SK-N-MC (cell line): ENCODE measurements around the gene MRLN.

Experiments
- DNase-seq: peaks from one replicate; pipeline ENCODE4 v3.0.0-alpha.2; 2011; ENCODE audit warnings: low read depth, low spot score
- H3K27ac ChIP-seq: fragments of 200-600 bp; sonication (generic); 2 replicates; pipeline ENCODE4 v1.5.1; 2016; ENCODE audit warnings: mixed run types
- H3K36me3 ChIP-seq: fragments of 200-600 bp; sonication (generic); 2 replicates; pipeline ENCODE4 v1.6.1; 2017; ENCODE audit warnings: antibody characterized with exemption, low read length, mixed read lengths; ENCODE audit not compliant: insufficient read depth
- H3K4me3 ChIP-seq: fragments of 200-600 bp; sonication (generic); 2 replicates; pipeline ENCODE4 v1.5.1; 2016
- H3K9ac ChIP-seq: fragments of 200-600 bp; sonication (generic); 2 replicates; pipeline ENCODE4 v1.8.0; 2017; ENCODE audit warnings: mixed run types, mixed read lengths; ENCODE audit not compliant: insufficient read length
- H3K9me3 ChIP-seq: fragments of 200-600 bp; sonication (generic); 2 replicates; pipeline ENCODE4 v1.6.1; 2017; ENCODE audit warnings: low read depth, mild to moderate bottlenecking, antibody characterized with exemption, low read length, moderate library complexity, mixed read lengths
- EZH2 ChIP-seq: fragments of 200-600 bp; sonication (generic); IDR thresholded peaks from one replicate; pipeline ENCODE4 v1.6.1; 2017; ENCODE audit warnings: antibody characterized with exemption
- FOXP2 ChIP-seq: optimal IDR thresholded peaks from 2 replicates; pipeline ENCODE3; 2011; ENCODE audit warnings: mild to moderate bottlenecking, moderate library complexity; ENCODE audit not compliant: insufficient read depth; ENCODE audit errors: extremely low read length, control extremely low read depth
- POLR2AphosphoS5 ChIP-seq: IDR thresholded peaks from 2 replicates; pipeline ENCODE4 v1.6.1; 2012; ENCODE audit warnings: mild to moderate bottlenecking, low read depth, low read length, borderline replicate concordance

Gene MRLN

GRCh38 chr10:59702347-59702746 lies 50.9 kb downstream of the MRLN start:
- no peaks in the 10 kb centered on the region for H3K9me3 ChIP-seq
- H3K4me3 ChIP-seq: no peak overlapping the region
- H3K36me3 ChIP-seq: no peaks in the 10 kb centered on the region
- DNase-seq: no peak
- no peak overlapping the region for H3K9ac ChIP-seq
- TF ChIP-seq POLR2AphosphoS5 (no peak), EZH2 (no peak), FOXP2 (no peak)
- H3K27ac ChIP-seq: no peak overlapping the region

- H3K4me3 ChIP-seq: no peak overlapping the region
- no peaks in the 10 kb centered on the region for H3K36me3 ChIP-seq
- TF ChIP-seq FOXP2 (no peak), POLR2AphosphoS5 (no peak), EZH2 (no peak)
- no peak overlapping the region for H3K9ac ChIP-seq
- no peaks in the 10 kb centered on the region for H3K9me3 ChIP-seq
- H3K27ac ChIP-seq: no peak overlapping the region
- no peak for DNase-seq
Observed at GRCh38 chr10:59700709-59701108, 52.5 kb downstream of the MRLN start.

- DNase-seq: no peak
- Histone ChIP-seq H3K27ac (no peak overlapping the region), H3K9ac (no peak overlapping the region), H3K4me3 (no peak overlapping the region), H3K9me3 (no peaks in the 10 kb centered on the region), H3K36me3 (no peaks in the 10 kb centered on the region)
- TF ChIP-seq POLR2AphosphoS5 (no peak), EZH2 (no peak), FOXP2 (no peak)
Observed at GRCh38 chr10:59698326-59698725, 54.9 kb downstream of the MRLN start.

GRCh38 chr10:59695637-59696036 lies 57.6 kb downstream of the MRLN start:
- TF ChIP-seq FOXP2: no peak
- TF ChIP-seq EZH2: no peak
- TF ChIP-seq POLR2AphosphoS5: no peak
- H3K9me3 ChIP-seq: no peaks in the 10 kb centered on the region
- no peaks in the 10 kb centered on the region for H3K36me3 ChIP-seq
- no peak overlapping the region for H3K4me3 ChIP-seq
- no peak for DNase-seq
- H3K9ac ChIP-seq: no peak overlapping the region
- no peak overlapping the region for H3K27ac ChIP-seq

GRCh38 chr10:59694936-59695335 lies 58.3 kb downstream of the MRLN start:
- Histone ChIP-seq H3K9ac (no peak overlapping the region), H3K36me3 (no peaks in the 10 kb centered on the region), H3K9me3 (no peaks in the 10 kb centered on the region), H3K4me3 (no peak overlapping the region), H3K27ac (no peak overlapping the region)
- DNase-seq: no peak
- no peak for TF ChIP-seq EZH2
- TF ChIP-seq FOXP2: no peak
- no peak for TF ChIP-seq POLR2AphosphoS5

GRCh38 chr10:59692113-59692512 lies 61.1 kb downstream of the MRLN start:
- H3K9me3 ChIP-seq: no peaks in the 10 kb centered on the region
- H3K4me3 ChIP-seq: no peak overlapping the region
- H3K9ac ChIP-seq: no peak overlapping the region
- H3K27ac ChIP-seq: no peak overlapping the region
- no peak for TF ChIP-seq POLR2AphosphoS5
- no peak for TF ChIP-seq FOXP2
- TF ChIP-seq EZH2: no peak
- no peaks in the 10 kb centered on the region for H3K36me3 ChIP-seq
- DNase-seq: no peak

GRCh38 chr10:59688921-59689351 lies 64.3 kb downstream of the MRLN start:
- Histone ChIP-seq H3K36me3 (no peaks in the 10 kb centered on the region), H3K4me3 (no peak overlapping the region), H3K9me3 (no peaks in the 10 kb centered on the region), H3K9ac (no peak overlapping the region), H3K27ac (no peak overlapping the region)
- TF ChIP-seq POLR2AphosphoS5: no peak
- TF ChIP-seq EZH2: no peak
- TF ChIP-seq FOXP2: no peak
- no peak for DNase-seq

- Histone ChIP-seq H3K9me3 (no peaks in the 10 kb centered on the region), H3K4me3 (no peak overlapping the region), H3K36me3 (no peaks in the 10 kb centered on the region), H3K9ac (no peak overlapping the region), H3K27ac (no peak overlapping the region)
- no peak for DNase-seq
- TF ChIP-seq FOXP2 (no peak), POLR2AphosphoS5 (no peak), EZH2 (no peak)
Observed at GRCh38 chr10:59687657-59688056, 65.6 kb downstream of the MRLN start.
